ENCODE results near the gene SLC34A2. TPM values are rescaled to one million over a fixed set of nuclear protein-coding genes. Genes with fewer than 3 reads are reported as not detected.

SLC34A2 gene
- total and polyA plus RNA-seq, 2 of the 8 experiments (the other 6 are each of a cell fraction or from before 2014, with no cell fraction given) = 2.2 to 2.9 TPM

GRCh38 chr4:25677157-25677556, 21.5 kb downstream of the SLC34A2 start (continued):
- TF ChIP-seq CHD7 (IDR thresholded peaks at IDR 0.05; ENCODE audit: insufficient replicate concordance, low read length) = no peak
- no peak for TF ChIP-seq GTF2F1 (IDR thresholded peaks at IDR 0.05; ENCODE audit: borderline replicate concordance, low read depth, low read length)
- TF ChIP-seq TAF7 (optimal IDR thresholded peaks at IDR 0.05; ENCODE audit: borderline replicate concordance, low read depth, low read length) = no peak

Data from H1 (cell line).